ENCODE measurements around the gene SURF2. TPM values are rescaled to one million over a fixed set of nuclear protein-coding genes. Genes with fewer than 3 reads are reported as not detected.

The SURF2 gene
- total RNA-seq, 6 experiments from 2014 or later, result 6.3 to 16.9 (median 8.2) TPM

Small RNA genes within 50 kb of the gene (small RNA-seq; reads per million reads assigned to genes)
- gene RF00019 (0 reads per million in 2 experiments), gene SNORD24 (0 reads per million in 2 experiments), gene SNORD36A (0 reads per million in 2 experiments), gene SNORD36B (0 reads per million in 2 experiments), gene SNORD36C (0 reads per million in 2 experiments)

Other genes with a start within 250 kb of the SURF2 start
- gene RALGDS, start 235.3 kb upstream of the SURF2 start, total RNA-seq, result 10 to 100 TPM in 1 of 6 experiments, 1 to 10 TPM in 5; 4.3 to 19.8 (median 5.7) TPM
- gene GBGT1, start 192.6 kb upstream of the SURF2 start, total RNA-seq, result 1 to 10 TPM in 5 of 6 experiments, under 1 TPM in 1; 0.68 to 3.7 (median 1.9) TPM
- not detected for gene OBP2B, start 147.3 kb upstream of the SURF2 start, total RNA-seq
- gene ABO, start 81.3 kb upstream of the SURF2 start, total RNA-seq, result under 1 TPM in 2 of 6 experiments, not detected in 4; 0.06 to 0.29 TPM
- 1 to 10 TPM; 5.8 to 8.8 (median 7.6) TPM for gene SURF6, start 20.4 kb upstream of the SURF2 start, total RNA-seq
- 10 to 100 TPM in 1 of 6 experiments, 1 to 10 TPM in 5; 5.9 to 14.5 (median 8.1) TPM for gene MED22, start 8.4 kb upstream of the SURF2 start, total RNA-seq
- gene RPL7A, start 8.3 kb upstream of the SURF2 start, total RNA-seq, result 100 to 1,000 TPM; 529 to 851 (median 616) TPM
- 10 to 100 TPM; 37.4 to 68.8 (median 44.5) TPM for gene SURF1, start 63 bp upstream of the SURF2 start, total RNA-seq
- gene SURF4, start 19.5 kb downstream of the SURF2 start, total RNA-seq, result 100 to 1,000 TPM; 181 to 243 (median 213) TPM
- gene STKLD1, start 19.8 kb downstream of the SURF2 start, total RNA-seq, result 1 to 10 TPM in 2 of 6 experiments, under 1 TPM in 3, not detected in 1; 0.43 to 2.6 (median 0.81) TPM
- gene REXO4, start 61.5 kb downstream of the SURF2 start, total RNA-seq, result 10 to 100 TPM in 5 of 6 experiments, 1 to 10 TPM in 1; 9.5 to 19.9 (median 12.0) TPM
- gene ADAMTS13, start 65.8 kb downstream of the SURF2 start, total RNA-seq, result 10 to 100 TPM in 3 of 6 experiments, 1 to 10 TPM in 3; 8.1 to 27.7 (median 11.3) TPM
- 10 to 100 TPM; 23.5 to 39.8 (median 32.9) TPM for gene CACFD1, start 103.4 kb downstream of the SURF2 start, total RNA-seq
- gene SLC2A6, start 122.5 kb downstream of the SURF2 start, total RNA-seq, result 1 to 10 TPM in 5 of 6 experiments, under 1 TPM in 1; 0.88 to 6.8 (median 2.8) TPM
- not detected for gene MYMK, start 168.4 kb downstream of the SURF2 start, total RNA-seq
- 10 to 100 TPM in 3 of 6 experiments, 1 to 10 TPM in 3; 9.2 to 24.8 (median 12.7) TPM for gene ADAMTSL2, start 178.2 kb downstream of the SURF2 start, total RNA-seq

Measured in right lobe of liver (tissue), 5 donors.